IPS-18a (cell line): ENCODE data around the gene CCNK.

ENCODE experiments used
- H3K27ac ChIP-seq: one replicate; pipeline ENCODE4 v1.5.1; 2013; ENCODE audit warnings: low read length
- H3K27me3 ChIP-seq: one replicate; pipeline ENCODE4 v1.6.1; 2013; ENCODE audit warnings: mild to moderate bottlenecking, low read length; ENCODE audit not compliant: control insufficient read depth, insufficient read depth
- H3K36me3 ChIP-seq: one replicate; pipeline ENCODE4 v1.6.1; 2013; ENCODE audit warnings: low read depth, low read length; ENCODE audit not compliant: control insufficient read depth
- H3K4me1 ChIP-seq: one replicate; pipeline ENCODE4 v1.6.1; 2013; ENCODE audit warnings: low read depth, low read length; ENCODE audit not compliant: control insufficient read depth
- H3K4me3 ChIP-seq: one replicate; pipeline ENCODE4 v1.5.1; 2013; ENCODE audit warnings: low read length
- H3K9ac ChIP-seq: one replicate; pipeline ENCODE4 v1.6.1; 2013; ENCODE audit warnings: mild to moderate bottlenecking, low read length, moderate library complexity
- H3K9me3 ChIP-seq: one replicate; pipeline ENCODE4 v1.6.1; 2013; ENCODE audit warnings: low read depth, low read length; ENCODE audit not compliant: control insufficient read depth

CCNK gene

DNA sequence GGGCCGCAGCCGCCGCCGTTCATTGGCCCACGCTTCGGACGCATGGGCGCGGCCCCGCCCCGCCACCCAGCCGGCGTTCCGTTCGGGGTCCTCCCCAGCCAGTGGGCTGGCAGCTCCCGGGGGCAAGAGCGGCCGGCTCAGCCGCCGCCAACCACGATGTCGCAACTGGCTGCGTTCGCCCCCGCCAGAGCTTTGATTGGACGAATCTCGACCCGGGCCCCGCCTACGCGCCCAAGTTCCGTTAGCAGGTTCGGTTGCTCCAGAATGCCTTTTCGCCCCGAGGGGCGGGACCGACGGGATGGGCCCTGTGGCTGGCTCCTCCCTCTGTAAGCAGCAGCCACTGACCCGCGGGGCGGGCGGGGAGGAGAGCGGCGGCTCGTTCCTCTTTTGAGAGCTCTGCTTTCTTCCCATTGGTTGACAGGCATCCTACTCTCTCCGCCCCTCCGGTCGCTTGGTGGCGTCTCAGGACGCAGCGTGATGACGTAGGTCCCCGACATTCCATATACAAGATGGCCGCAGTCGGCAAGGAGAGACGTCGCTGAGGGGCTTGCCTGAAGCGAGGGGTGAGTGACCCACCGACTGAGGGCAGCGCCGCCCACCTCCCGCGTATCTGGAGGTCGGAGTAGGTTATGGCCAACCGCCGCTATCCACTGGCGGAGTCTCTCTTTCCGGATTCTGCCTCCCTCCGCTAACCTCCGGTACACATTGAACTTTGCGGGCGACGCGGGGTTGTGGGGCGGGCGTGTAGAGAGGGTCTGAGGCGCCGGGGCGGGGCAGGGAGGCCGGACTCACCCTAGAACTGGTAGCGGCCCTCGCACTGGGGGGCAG lies at the start of gene CCNK:
Gene CCNK, plus strand, starts transcription at position 493 of the 828 bp plus-strand sequence. CDS start 11,269 bp downstream, outside the sequence.
- H3K4me3 ChIP-seq, result peak within 1 kb of the TSS; percentile 91
- no peaks in the 10 kb centered on the region for H3K36me3 ChIP-seq
- no peaks in the 10 kb centered on the region for H3K27me3 ChIP-seq
- H3K9me3 ChIP-seq, result no peaks in the 10 kb centered on the region
- peak within 1 kb of the TSS; percentile 70 for H3K27ac ChIP-seq
- peak within 1 kb of the TSS; percentile 77 for H3K9ac ChIP-seq
- peaks cover 8% of the 10 kb centered on the region for H3K4me1 ChIP-seq

DNA sequence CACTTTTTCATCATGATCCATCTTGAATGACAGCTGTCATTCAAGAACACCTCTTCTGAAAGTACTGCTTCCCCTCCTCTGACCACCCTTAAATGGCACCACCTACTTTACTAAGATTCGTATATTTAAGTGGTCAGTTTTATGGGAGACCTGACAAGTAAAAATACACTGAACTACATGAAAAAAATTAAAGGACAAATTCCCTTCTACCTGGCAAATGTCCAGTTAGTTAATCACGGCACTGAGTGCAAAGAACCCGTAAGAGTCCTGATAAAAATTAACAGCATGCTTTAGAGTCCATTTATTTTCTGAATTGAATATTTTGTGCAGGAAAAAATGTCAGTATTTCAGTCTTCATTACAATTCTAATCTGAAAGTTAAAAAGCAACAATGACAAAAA lies 49.2 kb upstream of the CCNK start:
- no peak overlapping the region for H3K9ac ChIP-seq
- no peaks in the 10 kb centered on the region for H3K4me1 ChIP-seq
- H3K36me3 ChIP-seq, result no peaks in the 10 kb centered on the region
- H3K27ac ChIP-seq, result no peak overlapping the region
- no peaks in the 10 kb centered on the region for H3K9me3 ChIP-seq
- no peaks in the 10 kb centered on the region for H3K27me3 ChIP-seq
- no peak overlapping the region for H3K4me3 ChIP-seq

DNA sequence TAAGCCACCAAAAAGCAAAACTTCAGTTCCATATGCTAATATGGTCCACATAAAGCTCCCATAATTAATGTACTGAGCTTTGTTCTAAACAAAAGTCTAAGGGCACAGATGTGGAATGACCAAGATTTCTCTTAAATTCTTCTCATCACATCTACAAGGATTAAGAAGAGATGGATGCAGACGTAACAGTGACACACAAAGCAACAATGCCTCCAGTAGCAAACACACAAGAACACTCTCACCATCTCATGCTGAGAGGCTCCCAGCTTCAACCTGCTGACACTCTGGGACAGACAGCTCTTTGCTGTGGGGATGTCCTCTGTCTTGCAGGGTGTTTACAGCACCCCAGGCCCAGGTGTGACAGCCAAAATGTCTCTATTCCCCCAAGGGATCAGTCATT lies 48.7 kb upstream of the CCNK start:
- Histone ChIP-seq H3K9ac (no peak overlapping the region), H3K9me3 (no peaks in the 10 kb centered on the region), H3K4me1 (no peaks in the 10 kb centered on the region), H3K27me3 (no peaks in the 10 kb centered on the region), H3K27ac (no peak overlapping the region), H3K4me3 (no peak overlapping the region), H3K36me3 (no peaks in the 10 kb centered on the region)

DNA sequence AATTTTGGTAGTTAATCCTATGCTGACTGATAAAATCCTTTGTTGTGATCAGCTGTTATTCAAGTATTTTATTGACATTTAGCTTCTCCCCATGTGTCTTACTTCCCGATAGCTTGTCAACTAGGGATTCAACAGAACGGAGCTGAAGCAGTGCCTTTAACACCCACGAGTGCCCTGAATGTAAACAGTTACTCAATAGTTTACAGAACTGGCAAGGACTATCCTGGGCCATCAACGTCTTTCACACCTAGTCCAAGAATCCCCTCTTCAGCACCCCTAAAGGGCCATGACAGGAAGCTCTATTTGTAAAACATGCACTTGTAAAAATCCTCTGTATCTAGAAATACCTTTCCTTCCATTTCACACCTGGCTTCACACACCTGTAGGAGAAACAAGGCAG lies 45.9 kb upstream of the CCNK start:
- no peaks in the 10 kb centered on the region for H3K36me3 ChIP-seq
- H3K27ac ChIP-seq, result no peak overlapping the region
- H3K4me1 ChIP-seq, result no peaks in the 10 kb centered on the region
- H3K9me3 ChIP-seq, result no peaks in the 10 kb centered on the region
- H3K4me3 ChIP-seq, result no peak overlapping the region
- no peaks in the 10 kb centered on the region for H3K27me3 ChIP-seq
- H3K9ac ChIP-seq, result no peak overlapping the region

DNA sequence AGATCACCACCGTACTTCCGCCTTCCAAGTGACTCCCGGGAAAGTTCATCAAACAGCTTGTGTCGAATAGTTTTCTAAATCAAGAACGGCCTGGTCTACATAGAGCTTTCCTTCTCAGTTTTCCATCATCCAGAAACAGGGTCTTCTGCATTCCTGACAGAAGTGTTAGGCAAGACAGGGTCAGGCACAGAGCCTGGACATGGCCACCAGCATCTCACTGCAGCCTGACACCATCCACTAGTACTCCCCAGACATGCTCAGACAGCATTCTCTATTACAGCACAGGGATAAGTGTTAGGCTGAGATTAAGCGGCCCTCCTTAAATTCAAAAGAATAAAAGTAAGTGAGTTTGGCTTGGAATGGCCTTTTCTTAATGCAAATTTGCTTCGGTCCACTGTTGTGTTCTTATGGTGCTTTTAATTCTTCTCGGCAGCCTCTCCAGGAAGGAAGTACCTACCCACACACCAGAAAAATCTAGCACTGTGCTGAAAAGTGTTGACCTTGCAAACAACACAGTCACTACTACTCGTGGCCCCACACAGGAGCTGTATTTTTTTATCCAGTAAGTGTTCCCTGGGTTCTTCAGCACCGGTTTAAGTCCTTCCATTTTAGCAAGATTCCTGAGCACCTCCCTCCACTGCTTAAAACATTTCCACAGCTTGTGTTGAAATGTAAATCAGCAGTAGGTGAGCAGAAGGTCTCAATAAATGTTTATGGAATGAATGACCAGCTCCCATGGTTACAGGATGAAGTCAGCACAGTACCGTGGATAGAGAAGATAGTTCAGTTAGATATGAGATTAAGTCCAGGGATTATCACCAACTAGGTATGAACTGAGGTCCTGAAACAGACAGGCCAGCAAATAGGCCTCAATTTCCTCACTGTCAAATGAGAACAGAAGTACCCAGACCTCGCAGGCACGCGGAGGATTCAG lies 44.7 kb upstream of the CCNK start:
- Histone ChIP-seq H3K27ac (no peak overlapping the region), H3K9me3 (no peaks in the 10 kb centered on the region), H3K27me3 (no peaks in the 10 kb centered on the region), H3K9ac (no peak overlapping the region), H3K4me3 (no peak overlapping the region), H3K4me1 (no peaks in the 10 kb centered on the region), H3K36me3 (no peaks in the 10 kb centered on the region)

DNA sequence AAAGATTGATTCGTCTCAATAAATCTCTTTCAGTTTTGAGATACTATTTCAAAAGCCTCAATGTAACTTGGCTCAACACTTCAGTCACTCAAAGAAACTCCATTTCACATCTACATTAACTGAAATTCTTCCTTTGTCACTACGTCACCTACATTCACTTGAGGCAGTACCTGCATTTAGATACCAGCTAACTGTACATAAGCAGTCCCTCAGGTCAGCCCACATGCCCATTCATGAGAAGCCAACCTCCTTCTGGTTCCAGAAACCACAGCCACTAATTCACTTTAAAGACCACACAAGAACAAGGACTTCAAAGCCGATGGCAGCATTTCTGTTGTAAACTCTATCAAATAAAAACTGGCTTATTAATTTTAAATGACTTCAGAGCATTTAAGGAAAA lies 43.5 kb upstream of the CCNK start:
- no peaks in the 10 kb centered on the region for H3K4me1 ChIP-seq
- no peaks in the 10 kb centered on the region for H3K9me3 ChIP-seq
- no peak overlapping the region for H3K4me3 ChIP-seq
- H3K9ac ChIP-seq, result no peak overlapping the region
- H3K27me3 ChIP-seq, result no peaks in the 10 kb centered on the region
- H3K36me3 ChIP-seq, result peaks cover 3% of the 10 kb centered on the region
- H3K27ac ChIP-seq, result no peak overlapping the region

DNA sequence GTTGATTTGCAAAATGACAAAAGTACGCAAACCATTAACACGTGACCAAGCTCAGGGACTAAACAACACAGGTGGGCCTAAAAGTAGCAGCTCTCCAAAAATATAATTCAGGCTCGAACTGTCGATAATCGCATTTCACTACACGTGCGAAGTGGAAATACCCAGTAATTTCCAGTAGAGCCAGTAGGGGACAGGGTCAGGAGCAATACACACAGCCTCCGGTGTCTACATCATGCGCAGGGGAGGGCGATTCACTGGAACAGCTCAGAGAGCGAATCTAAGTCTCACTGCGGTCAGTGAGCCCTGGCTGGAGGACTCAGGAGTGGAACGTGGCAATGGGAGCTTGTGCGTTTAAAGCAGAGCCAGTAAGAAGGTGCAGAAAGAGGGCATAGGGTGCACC lies 40.9 kb upstream of the CCNK start:
- H3K4me3 ChIP-seq, result no peak overlapping the region
- H3K4me1 ChIP-seq, result no peaks in the 10 kb centered on the region
- H3K27ac ChIP-seq, result no peak overlapping the region
- no peaks in the 10 kb centered on the region for H3K9me3 ChIP-seq
- H3K9ac ChIP-seq, result no peak overlapping the region
- H3K27me3 ChIP-seq, result no peaks in the 10 kb centered on the region
- H3K36me3 ChIP-seq, result peaks cover 3% of the 10 kb centered on the region

DNA sequence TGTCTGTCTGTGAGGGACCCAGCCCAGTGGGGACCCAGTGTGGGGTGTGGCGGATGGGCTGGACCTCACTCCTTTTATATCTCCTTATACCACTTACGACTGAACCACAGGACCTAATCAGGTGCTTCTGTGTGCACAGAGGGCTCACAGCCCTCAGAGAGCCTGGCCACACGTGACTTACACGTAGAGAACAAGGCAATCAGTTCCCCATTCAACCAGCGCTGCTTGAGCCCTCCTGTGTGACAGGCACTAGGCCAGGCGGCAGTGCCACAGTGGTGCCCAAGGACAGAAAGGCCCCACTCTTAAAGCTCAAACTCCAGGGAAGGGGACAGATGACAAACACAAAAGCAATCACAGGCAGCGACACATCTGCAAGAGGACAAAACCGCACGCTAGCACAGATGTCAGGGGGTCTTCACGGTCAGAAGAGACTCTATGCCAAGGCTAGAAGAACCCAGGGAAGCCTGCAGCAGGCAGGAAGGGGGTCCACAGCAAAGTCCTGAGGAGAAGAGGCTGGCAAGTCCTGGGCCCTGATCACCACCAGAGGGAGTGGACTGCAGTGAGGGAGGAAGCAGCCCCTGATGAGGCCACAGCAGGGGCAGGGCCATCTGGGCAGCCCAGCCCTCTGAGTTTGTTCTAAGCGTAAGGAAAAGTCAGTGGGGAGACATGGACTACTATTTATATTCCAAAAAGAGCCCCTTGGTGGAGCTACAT lies 39.9 kb upstream of the CCNK start:
- no peaks in the 10 kb centered on the region for H3K27me3 ChIP-seq

DNA sequence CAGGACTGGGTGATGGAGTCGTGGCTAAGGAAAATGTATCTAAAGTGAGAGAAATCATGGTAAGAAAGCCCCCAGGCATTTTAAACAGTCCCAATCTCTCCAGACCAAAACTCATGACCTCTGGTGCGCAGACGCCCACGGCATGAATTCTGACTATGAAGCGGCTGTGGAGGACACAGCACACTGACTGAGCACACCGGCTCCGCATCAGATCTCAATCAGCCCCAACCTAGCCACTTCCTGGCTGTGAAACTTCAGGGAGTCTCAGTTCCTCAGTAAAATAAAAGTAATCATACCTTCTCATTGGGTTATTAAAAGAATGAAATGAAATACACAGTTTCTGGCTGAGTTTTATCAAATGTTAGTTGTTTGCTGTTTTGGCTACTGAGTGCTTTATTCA lies 39.3 kb upstream of the CCNK start:
- Histone ChIP-seq H3K4me1 (no peaks in the 10 kb centered on the region), H3K9ac (no peak overlapping the region), H3K27me3 (no peaks in the 10 kb centered on the region), H3K9me3 (no peaks in the 10 kb centered on the region), H3K27ac (no peak overlapping the region), H3K4me3 (no peak overlapping the region), H3K36me3 (peaks cover 7% of the 10 kb centered on the region)

More for the DNA sequence above, 39.9 kb upstream of the CCNK start:
- H3K4me1 ChIP-seq, result no peaks in the 10 kb centered on the region
- no peak overlapping the region for H3K27ac ChIP-seq
- H3K9ac ChIP-seq, result no peak overlapping the region
- H3K36me3 ChIP-seq, result peaks cover 5% of the 10 kb centered on the region
- H3K9me3 ChIP-seq, result no peaks in the 10 kb centered on the region
- H3K4me3 ChIP-seq, result no peak overlapping the region

DNA sequence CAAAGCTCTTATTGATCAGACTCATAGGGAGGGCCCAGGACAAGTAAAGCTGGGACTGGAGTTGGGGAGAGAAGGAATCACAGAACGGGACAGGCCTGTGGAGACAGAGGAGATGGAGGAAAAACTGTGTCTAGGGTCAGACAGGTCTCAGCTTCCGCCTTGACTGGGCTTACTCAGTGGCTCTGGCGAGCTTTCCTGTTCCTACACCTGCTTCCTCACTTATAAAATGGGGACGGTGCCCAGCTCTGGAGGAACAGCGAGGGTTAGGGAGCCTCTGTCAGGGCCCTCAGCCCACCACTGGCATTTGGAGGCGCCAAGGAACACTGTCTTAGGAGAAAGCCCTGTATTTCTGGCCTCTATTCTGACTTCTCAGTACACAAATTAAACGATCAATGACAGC lies 35.3 kb upstream of the CCNK start:
- H3K9ac ChIP-seq, result no peak overlapping the region
- no peaks in the 10 kb centered on the region for H3K27me3 ChIP-seq
- peaks cover 16% of the 10 kb centered on the region for H3K36me3 ChIP-seq
- no peak overlapping the region for H3K27ac ChIP-seq
- H3K4me1 ChIP-seq, result no peaks in the 10 kb centered on the region
- H3K4me3 ChIP-seq, result no peak overlapping the region
- no peaks in the 10 kb centered on the region for H3K9me3 ChIP-seq

DNA sequence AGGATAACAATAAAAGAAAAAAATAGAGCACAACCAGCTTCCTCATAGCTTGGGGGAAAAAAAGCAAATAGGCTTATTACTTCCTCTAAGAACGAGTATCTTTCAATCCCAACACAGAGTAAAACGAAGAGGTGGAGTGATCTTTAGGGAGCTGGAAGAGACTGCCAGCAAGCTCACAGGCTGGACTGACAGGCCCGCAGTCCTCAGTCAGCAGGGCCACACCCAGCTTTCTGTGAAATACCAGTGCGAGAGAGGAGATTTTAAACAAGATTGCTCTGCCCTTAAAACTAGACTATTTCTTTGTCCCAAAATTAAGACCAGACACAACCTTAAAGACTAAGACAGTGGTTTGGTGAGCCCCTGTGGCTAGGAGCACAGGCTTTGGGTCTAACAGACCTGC lies 33.5 kb upstream of the CCNK start:
- Histone ChIP-seq H3K27me3 (no peaks in the 10 kb centered on the region), H3K9ac (no peak overlapping the region), H3K4me3 (no peak overlapping the region), H3K27ac (no peak overlapping the region), H3K36me3 (peaks cover 13% of the 10 kb centered on the region), H3K9me3 (no peaks in the 10 kb centered on the region), H3K4me1 (no peaks in the 10 kb centered on the region)
